Dedifferentiated amniotic fluid mesenchymal stem cell (primary cell): ENCODE data around the gene UVSSA.

Source experiments
- DNase-seq: peaks from one replicate; pipeline ENCODE4 v3.0.0-alpha.2; 2016; ENCODE audit errors: extremely low spot score

Gene UVSSA

DNA sequence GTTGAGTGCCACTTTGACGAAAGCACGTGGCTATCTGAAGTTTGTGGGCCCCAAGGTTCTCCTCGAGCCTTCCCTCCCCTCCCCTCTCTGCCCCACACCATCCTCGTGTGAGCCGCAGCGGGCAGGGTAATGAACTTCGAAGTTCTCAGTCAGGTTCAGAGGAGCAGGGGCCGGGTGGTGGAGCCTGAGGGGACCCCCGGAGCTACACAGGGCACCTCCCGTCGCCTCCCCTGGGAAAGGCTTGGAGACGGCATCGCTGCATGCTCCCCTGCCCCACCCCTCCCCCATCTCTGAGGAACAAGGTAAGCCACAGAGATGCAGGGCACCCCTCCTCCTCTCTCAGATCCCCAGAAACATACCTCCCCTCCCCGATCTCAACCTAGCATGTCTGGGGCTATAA, 62.1 kb downstream of the UVSSA start:
- DNase-seq = no peak

- no peak for DNase-seq
These were observed 62.8 kb downstream of the UVSSA start for GRCh38 chr4:1409491-1410425.

DNA sequence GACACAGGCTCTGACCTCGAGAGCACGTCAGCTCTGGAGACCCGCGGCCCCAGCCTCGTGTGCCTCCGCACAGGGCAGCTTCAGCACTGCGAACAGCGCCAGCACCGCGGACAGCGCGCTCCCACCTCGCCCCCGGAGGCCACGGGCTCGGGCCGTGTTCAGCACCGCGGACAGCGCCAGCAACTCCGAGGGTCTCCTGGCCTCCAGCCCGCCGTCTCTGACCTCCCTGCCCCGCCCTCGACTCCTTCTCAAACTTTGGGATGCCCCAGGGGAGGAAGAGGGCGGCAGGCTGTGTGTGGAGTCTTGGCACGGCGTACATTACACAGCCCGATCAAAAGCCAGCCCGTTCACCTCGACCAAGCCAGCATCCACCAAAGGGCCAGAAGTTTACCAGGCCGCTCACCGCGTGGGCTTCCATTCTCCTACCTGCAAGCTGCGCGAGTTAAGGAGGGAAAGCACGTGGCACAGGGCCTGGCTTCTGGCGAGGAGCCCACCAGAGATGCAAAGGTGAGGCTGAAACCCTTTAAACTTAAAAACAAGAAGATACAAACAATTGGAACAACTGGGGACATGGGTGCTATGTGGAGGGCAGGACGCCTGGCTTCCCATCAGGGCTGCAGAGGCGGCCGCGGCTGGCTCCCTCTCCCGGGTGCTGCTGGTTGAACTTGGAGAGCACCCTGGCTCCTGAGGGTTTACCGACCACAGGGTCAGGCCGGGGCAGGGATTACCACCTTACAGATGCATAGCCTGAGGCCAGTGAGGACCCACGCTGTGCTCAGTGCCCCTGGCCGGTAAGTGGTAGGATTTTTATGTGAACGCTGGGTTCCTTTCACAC, 63.7 kb downstream of the UVSSA start:
- DNase-seq = no peak

- DNase-seq = no peak
These were observed 64.7 kb downstream of the UVSSA start for GRCh38 chr4:1411436-1412375.

GRCh38 chr4:1412376-1413203, 65.6 kb downstream of the UVSSA start:
- no peak for DNase-seq

GRCh38 chr4:1413204-1413663, 66.2 kb downstream of the UVSSA start:
- no peak for DNase-seq

DNA sequence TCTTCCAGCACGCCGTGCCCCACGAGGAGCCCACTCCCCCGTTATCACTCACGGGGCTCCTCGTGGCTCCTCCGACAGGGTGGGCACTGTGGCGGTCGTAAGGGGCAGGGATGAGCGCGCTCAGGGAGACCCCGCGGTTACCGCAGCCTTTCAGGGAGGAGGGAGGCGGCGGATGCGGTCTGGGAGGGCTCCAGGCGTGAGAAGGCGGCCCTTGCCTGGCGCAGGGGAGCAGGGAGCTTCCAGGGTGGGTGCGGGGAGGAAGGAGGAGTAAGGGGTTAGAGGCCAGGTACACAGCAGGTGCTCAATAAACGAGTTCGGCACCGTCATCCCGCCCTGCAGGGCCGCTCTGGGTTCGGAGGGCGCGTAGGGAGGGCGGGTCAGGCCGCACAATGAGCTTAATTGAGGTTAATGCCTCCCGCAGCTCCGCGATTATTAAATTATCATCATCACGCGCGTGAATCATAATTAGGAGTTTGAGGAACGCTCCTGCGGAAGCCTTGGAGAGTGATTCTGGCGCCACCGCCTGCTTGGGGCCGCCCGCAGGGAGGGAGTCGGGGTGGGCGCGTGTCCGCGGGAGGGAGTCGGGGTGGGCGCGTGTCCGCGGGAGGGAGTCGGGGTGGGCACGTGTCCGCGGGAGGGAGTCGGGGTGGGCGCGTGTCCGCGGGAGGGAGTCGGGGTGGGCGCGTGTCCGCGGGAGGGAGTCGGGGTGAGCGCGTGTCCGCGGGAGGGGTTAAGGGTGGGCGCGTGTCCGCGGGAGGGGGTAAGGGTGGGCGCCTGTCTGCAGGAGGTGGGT, 66.9 kb downstream of the UVSSA start:
- no peak for DNase-seq

- no peak for DNase-seq
These were observed 68.0 kb downstream of the UVSSA start for GRCh38 chr4:1414831-1415680.

- no peak for DNase-seq
These were observed 68.6 kb downstream of the UVSSA start for GRCh38 chr4:1415681-1415981.

DNA sequence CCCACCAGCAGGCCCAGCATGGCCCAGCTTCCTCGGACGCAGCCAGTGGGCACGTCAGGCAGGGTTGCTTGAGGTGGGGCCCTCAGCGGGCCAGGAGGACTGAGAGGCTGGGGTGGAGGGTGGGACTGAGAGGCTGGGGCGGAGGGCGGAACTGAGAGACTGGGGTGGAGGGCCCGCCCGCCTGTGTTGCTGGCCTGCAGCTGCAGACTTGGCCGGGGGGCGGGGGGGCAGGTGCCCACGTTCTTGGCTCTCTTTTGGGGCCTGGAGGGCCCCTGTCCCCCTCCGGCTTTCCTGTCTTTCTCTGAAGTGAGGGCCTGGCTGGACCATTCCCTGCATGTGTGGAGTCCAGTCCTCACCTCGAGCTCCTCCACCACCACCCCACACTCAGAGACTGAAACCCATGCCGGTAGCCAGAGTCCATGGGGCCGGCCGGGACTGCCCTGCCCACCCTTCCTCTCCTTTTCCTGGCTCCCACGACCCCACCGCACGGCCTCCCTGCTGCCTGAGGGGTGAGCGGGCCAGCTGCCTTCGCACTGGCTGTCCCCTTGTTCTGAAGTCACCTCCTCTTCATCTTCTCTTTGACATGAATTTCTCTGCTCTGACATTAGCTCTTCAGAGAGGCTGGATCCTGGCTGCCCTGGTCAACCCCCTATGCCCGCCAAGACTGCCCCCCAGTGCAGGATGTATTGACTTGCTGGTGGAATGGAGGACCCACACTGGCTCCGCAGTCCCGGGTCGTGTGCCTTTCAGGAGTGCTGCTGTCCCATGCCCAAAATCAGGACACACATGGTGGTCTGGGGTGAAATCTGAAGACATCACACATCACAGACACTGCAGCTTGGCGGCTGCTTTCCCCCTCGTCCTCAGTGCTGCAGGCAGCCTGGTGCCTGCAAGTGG, 69.3 kb downstream of the UVSSA start:
- no peak for DNase-seq

DNA sequence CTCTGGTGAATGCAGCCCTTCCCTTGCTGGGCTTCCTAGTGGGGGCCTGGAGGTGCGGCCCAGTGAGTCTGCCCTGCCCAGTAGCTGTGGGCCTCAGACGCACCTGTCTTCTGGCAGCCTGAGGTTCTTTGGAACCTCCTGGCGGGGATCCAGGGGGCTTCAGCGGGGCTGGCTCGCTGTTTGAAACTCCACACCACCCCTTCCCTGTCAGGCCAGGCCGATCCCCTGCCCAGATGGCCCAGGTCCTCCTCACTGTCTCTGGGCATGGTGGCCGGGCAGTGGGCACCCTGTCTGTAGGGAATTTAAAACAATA, 69.9 kb downstream of the UVSSA start:
- DNase-seq = no peak

DNA sequence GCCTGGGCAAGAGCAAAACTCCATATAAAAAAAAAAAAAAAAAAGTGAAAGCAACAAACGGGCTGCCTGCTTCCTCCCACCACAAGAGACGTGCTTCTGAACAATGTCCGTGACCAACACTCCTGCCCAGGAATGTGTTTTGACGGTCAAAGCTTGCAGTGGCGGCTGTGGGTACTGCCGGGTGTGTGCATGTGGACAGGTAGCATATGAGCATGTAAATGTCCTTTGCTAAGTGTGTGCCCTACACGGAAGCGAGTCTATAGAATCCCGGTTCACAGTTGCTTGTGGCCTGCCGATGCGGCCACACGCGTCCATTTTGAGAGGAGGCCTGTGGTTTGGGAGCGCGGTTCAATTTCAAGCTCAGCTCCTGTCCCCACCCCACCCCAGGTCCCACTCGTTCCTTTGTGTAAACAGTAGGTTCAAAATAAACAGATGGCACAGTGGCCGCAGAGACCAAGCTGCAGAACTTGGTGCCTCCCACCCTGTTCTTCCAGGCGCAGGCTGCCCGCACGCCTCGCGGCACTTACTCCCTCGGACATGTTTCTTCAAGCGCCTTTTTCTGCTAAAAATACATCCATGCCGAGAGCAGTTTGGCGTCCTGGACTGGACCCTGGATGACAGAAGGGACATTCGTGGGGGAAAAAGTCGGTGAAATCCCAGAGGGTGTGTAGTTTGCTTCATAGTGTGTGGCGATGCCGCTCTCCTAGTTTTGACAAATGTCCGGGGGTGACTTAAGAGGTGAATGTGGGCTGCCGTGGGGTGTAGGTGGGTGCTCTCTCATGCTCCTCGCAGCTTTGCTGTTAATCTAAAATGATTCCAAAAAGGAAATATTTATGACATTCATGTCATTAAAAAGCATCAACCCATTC, 70.7 kb downstream of the UVSSA start:
- DNase-seq = no peak

- DNase-seq = no peak
These were observed 71.7 kb downstream of the UVSSA start for GRCh38 chr4:1418494-1419285.

DNA sequence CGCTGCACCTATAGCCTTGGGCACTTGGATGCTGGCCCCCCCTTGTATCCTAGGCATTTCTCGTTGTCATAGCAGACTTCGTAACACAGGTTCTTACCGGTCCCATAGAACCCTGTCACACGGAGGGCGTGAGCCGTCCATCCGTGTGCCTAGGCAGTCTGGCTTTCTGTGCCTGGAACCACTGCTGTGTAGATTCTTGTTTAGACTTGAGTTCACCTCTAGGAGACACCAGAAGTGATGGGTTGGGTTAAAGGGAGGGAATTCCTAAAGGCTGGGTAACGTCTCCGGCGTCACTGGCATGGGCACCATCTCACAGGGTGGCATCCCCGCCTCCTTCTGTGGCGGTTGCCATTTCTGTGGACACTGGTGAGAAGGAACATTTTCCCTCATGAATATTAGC, 72.7 kb downstream of the UVSSA start:
- DNase-seq = no peak

DNA sequence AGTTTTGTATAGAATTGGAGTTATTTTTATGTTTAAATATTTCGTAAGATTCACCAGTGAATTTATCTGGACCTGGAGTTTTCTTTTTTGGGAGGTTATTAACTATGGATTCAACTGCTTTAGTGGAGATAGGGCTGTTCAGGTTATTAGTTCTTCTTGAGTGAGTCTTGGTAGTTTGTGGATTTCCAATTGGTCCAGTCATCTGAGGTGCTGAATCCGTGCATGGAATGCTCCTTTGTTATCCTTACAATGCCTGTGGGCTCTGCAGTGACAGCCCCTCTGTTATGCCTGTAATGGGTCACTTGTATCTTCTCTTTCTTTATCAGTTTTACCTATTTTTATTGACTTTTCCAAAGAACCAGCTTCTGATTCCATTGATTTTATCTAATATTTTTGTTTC, 74.6 kb downstream of the UVSSA start:
- no peak for DNase-seq

DNA sequence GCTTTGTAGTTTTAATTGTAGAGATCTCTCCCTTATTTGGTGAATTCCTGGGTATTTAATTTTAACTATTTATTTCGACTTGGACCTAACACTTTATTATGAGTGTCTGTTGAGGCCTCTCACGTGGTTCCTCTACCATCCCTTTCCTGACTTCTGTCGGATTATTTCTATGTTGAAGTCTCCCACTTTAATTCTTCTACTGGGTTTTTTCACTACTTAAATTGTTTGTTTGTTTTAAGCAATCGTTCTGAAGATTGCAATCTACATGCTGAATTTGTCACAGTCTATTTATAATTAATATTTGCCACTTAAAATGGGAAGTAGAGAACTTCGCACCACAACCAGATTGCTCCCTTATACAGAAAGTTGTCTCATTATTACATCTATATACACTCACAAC, 80.0 kb downstream of the UVSSA start:
- no peak for DNase-seq
